Endodermal cell (in vitro differentiated cells): ENCODE results near the gene SEC24D. TPM values are rescaled to one million over a fixed set of nuclear protein-coding genes. Genes with fewer than 3 reads are reported as not detected.

Experiments
- DNase-seq: peaks from one replicate; pipeline ENCODE4 v3.0.0-alpha.2; 2017
- H3K27ac ChIP-seq: 2 replicates; pipeline ENCODE4 v1.5.1; 2013; ENCODE audit warnings: mild to moderate bottlenecking, low read depth, low read length, moderate library complexity
- H3K27me3 ChIP-seq: 2 replicates; pipeline ENCODE4 v1.6.1; 2013; ENCODE audit warnings: mild to moderate bottlenecking, low read length, moderate library complexity; ENCODE audit not compliant: insufficient read depth, control insufficient read depth, poor library complexity, severe bottlenecking
- H3K36me3 ChIP-seq: 2 replicates; pipeline ENCODE4 v1.7.0; 2013; ENCODE audit warnings: mild to moderate bottlenecking, low read length, moderate library complexity; ENCODE audit not compliant: control insufficient read depth, insufficient read depth
- H3K4me1 ChIP-seq: one replicate; pipeline ENCODE4 v1.7.0; 2013; ENCODE audit warnings: low read length; ENCODE audit not compliant: control insufficient read depth, insufficient read depth
- H3K4me3 ChIP-seq: 2 replicates; pipeline ENCODE4 v1.5.1; 2013; ENCODE audit warnings: mild to moderate bottlenecking, low read length, moderate library complexity
- H3K9ac ChIP-seq: 2 replicates; pipeline ENCODE4 v1.6.1; 2013; ENCODE audit warnings: mild to moderate bottlenecking, low read length, moderate library complexity; ENCODE audit not compliant: poor library complexity, severe bottlenecking; ENCODE audit errors: extremely low read depth
- H3K9me3 ChIP-seq: 2 replicates; pipeline ENCODE4 v1.6.1; 2013; ENCODE audit warnings: mild to moderate bottlenecking, low read length, moderate library complexity; ENCODE audit not compliant: control insufficient read depth
- H3K27ac Mint-ChIP-seq: 2 replicates; pipeline ENCODE4 v1.8.0; 2020; ENCODE audit warnings: mixed read lengths
- H3K27me3 Mint-ChIP-seq: 2 replicates; pipeline ENCODE4 v1.8.0; 2021; ENCODE audit warnings: mild to moderate bottlenecking, mixed read lengths; ENCODE audit not compliant: insufficient read depth
- H3K36me3 Mint-ChIP-seq: 2 replicates; pipeline ENCODE4 v1.8.0; 2020; ENCODE audit warnings: low read depth, mixed read lengths
- H3K4me1 Mint-ChIP-seq: 2 replicates; pipeline ENCODE4 v1.8.0; 2020; ENCODE audit warnings: mixed read lengths
- H3K4me3 Mint-ChIP-seq: 2 replicates; pipeline ENCODE4 v1.8.0; 2020; ENCODE audit warnings: mild to moderate bottlenecking, moderate library complexity, mixed read lengths
- H3K9me3 Mint-ChIP-seq: 2 replicates; pipeline ENCODE4 v1.8.0; 2020; ENCODE audit warnings: mild to moderate bottlenecking, mixed read lengths
- CTCF ChIP-seq: fragments of 200-600 bp; sonication (generic); conservative IDR thresholded peaks from 2 replicates; pipeline ENCODE4 v1.5.0; 2021; ENCODE audit warnings: antibody characterized with exemption, mild to moderate bottlenecking
- whole genome bisulfite sequencing, 2 experiments: methylation state at CpG; one replicate each; pipeline versions ENCODE4 v1.1.5 to v1.1.7; 2013; ENCODE audit warnings: missing lambda C conversion rate in 2 of 2, mixed read lengths in 1 of 2; ENCODE audit not compliant: insufficient coverage in 1 of 2, insufficient read length in 1 of 2; 5-methylcytosine and 5-hydroxymethylcytosine counted together
- total RNA-seq, 2 donors: library from RNA; stranded (reverse); fragmentation: NEBNext Ultra II Directional in 1 of 2; extraction: Animal tissue kit (Norgen Biotek cat#: 25700) in 1 of 2; gene quantifications; 2 replicates in 1 of 2; 3 replicates in 1 of 2; pipeline ENCODE4 v1.2.1, GENCODE V29; 2021

SEC24D gene
- total RNA-seq, 2 donors from 2014 or later = 40.4 to 42.8 TPM

GRCh38 chr4:118845552-118846050 is 9.7 kb upstream of the SEC24D start:
- no peak for TF ChIP-seq CTCF
- no peaks in the 10 kb centered on the region for H3K36me3 Mint-ChIP-seq
- no peak overlapping the region for H3K27ac ChIP-seq
- H3K9me3 ChIP-seq = no peaks in the 10 kb centered on the region
- H3K36me3 ChIP-seq = no peaks in the 10 kb centered on the region
- no peaks in the 10 kb centered on the region for H3K27me3 Mint-ChIP-seq
- no peak overlapping the region for H3K27ac Mint-ChIP-seq
- H3K9ac ChIP-seq = no peak overlapping the region
- H3K27me3 ChIP-seq = no peaks in the 10 kb centered on the region
- no peak overlapping the region for H3K4me3 ChIP-seq
- no peak overlapping the region for H3K4me3 Mint-ChIP-seq
- H3K4me1 ChIP-seq = peaks cover 3% of the 10 kb centered on the region
- DNase-seq = no peak
- H3K4me1 Mint-ChIP-seq = peaks cover 31% of the 10 kb centered on the region
- no peaks in the 10 kb centered on the region for H3K9me3 Mint-ChIP-seq

- no peak for TF ChIP-seq CTCF
- Mint-ChIP-seq H3K27me3 (no peaks in the 10 kb centered on the region), H3K4me3 (no peak overlapping the region), H3K9me3 (no peaks in the 10 kb centered on the region), H3K27ac (no peak overlapping the region), H3K36me3 (no peaks in the 10 kb centered on the region), H3K4me1 (peaks cover 14% of the 10 kb centered on the region)
- H3K4me1 ChIP-seq = no peaks in the 10 kb centered on the region
- DNase-seq = no peak
- no peak overlapping the region for H3K27ac ChIP-seq
- H3K4me3 ChIP-seq = no peak overlapping the region
- H3K9ac ChIP-seq = no peak overlapping the region
- no peaks in the 10 kb centered on the region for H3K36me3 ChIP-seq
- WGBS, 2 experiments = 92 to 95% methylated on average over 3 to 6 of the region's 6 CpGs
- no peaks in the 10 kb centered on the region for H3K9me3 ChIP-seq
- H3K27me3 ChIP-seq = no peaks in the 10 kb centered on the region
Observed at GRCh38 chr4:118843237-118843636, 7.3 kb upstream of the SEC24D start.

GRCh38 chr4:118842055-118842454 is 6.1 kb upstream of the SEC24D start:
- Mint-ChIP-seq H3K36me3 (no peaks in the 10 kb centered on the region), H3K27me3 (no peaks in the 10 kb centered on the region), H3K4me1 (peaks cover 11% of the 10 kb centered on the region), H3K4me3 (no peak overlapping the region), H3K9me3 (no peaks in the 10 kb centered on the region), H3K27ac (no peak overlapping the region)
- Histone ChIP-seq H3K9me3 (no peaks in the 10 kb centered on the region), H3K27ac (no peak overlapping the region), H3K4me1 (no peaks in the 10 kb centered on the region), H3K9ac (no peak overlapping the region), H3K27me3 (no peaks in the 10 kb centered on the region), H3K36me3 (no peaks in the 10 kb centered on the region), H3K4me3 (no peak overlapping the region)
- TF ChIP-seq CTCF = no peak
- WGBS, 2 experiments = 40 to 63% methylated on average over 1 to 2 of the region's 3 CpGs
- no peak for DNase-seq
